DMS53 treated with DMSO at 0.1 percent for 48 hours (cell line): Measurements from ENCODE around the gene PDE4B.
"Not testable (repeated sequence)": the region's sequence is repeated elsewhere in the genome, so short reads cannot be mapped to it uniquely, and the experiment has no call there.

Experiments
- DNase-seq: peaks from one replicate; lab custom pipeline; 2025; ENCODE audit not compliant: unreplicated experiment; lab: John Stamatoyannopoulos, UW

The PDE4B gene

GRCh38 chr1:65949230-65949626, 156.5 kb downstream of the PDE4B start:
- DNase-seq = no peak

- DNase-seq = no peak
Measured at GRCh38 chr1:65949933-65950332, 157.2 kb downstream of the PDE4B start.

- DNase-seq = no peak
Measured at GRCh38 chr1:65952696-65953095, 160.0 kb downstream of the PDE4B start.

GRCh38 chr1:65953170-65953569, 160.5 kb downstream of the PDE4B start:
- no peak for DNase-seq

- no peak for DNase-seq
Measured at GRCh38 chr1:65955071-65955470, 162.4 kb downstream of the PDE4B start.

GRCh38 chr1:65955503-65955902, 162.8 kb downstream of the PDE4B start:
- no peak for DNase-seq

GRCh38 chr1:65958561-65959350, 166.1 kb downstream of the PDE4B start:
- peak; percentile 74 for DNase-seq

- DNase-seq = no peak
Measured at GRCh38 chr1:65959896-65960567, 167.3 kb downstream of the PDE4B start.

- DNase-seq = no peak
Measured at GRCh38 chr1:65963156-65963888, 170.6 kb downstream of the PDE4B start.

GRCh38 chr1:65964123-65964522, 171.4 kb downstream of the PDE4B start:
- DNase-seq = no peak

- DNase-seq = no peak
Measured at GRCh38 chr1:65965112-65965996, 172.7 kb downstream of the PDE4B start.

GRCh38 chr1:65967492-65967891, 174.8 kb downstream of the PDE4B start:
- DNase-seq = not testable (repeated sequence)

- DNase-seq = no peak
Measured at GRCh38 chr1:65971547-65971946, 178.9 kb downstream of the PDE4B start.

- DNase-seq = no peak
Measured at GRCh38 chr1:65975708-65976107, 183.0 kb downstream of the PDE4B start.

- no peak for DNase-seq
Measured at GRCh38 chr1:65979136-65980044, 186.7 kb downstream of the PDE4B start.

- DNase-seq = no peak
Measured at GRCh38 chr1:65980237-65980636, 187.5 kb downstream of the PDE4B start.

GRCh38 chr1:65983500-65983899, 190.8 kb downstream of the PDE4B start:
- DNase-seq = no peak

- DNase-seq = no peak
Measured at GRCh38 chr1:65985393-65986066, 192.8 kb downstream of the PDE4B start.

GRCh38 chr1:65986146-65986545, 193.5 kb downstream of the PDE4B start:
- DNase-seq = no peak
